Left ventricle myocardium inferior (tissue), 1 donor: ENCODE data around the gene CALR3. TPM values are rescaled to one million over a fixed set of nuclear protein-coding genes. Genes with fewer than 3 reads are reported as not detected.

Experiments
- DNase-seq: peaks from one replicate; pipeline ENCODE4 v3.0.0-alpha.2; 2020
- H3K27ac ChIP-seq: fragments of 200-600 bp; replicated peaks from 2 replicates; pipeline ENCODE4 v1.8.0; 2021
- H3K27me3 ChIP-seq: fragments of 200-600 bp; 2 replicates; pipeline ENCODE4 v1.8.0; 2021; ENCODE audit warnings: low read depth
- H3K36me3 ChIP-seq: fragments of 200-600 bp; 2 replicates; pipeline ENCODE4 v1.8.0; 2021
- H3K4me1 ChIP-seq: fragments of 200-600 bp; 2 replicates; pipeline ENCODE4 v1.8.0; 2021
- H3K4me3 ChIP-seq: fragments of 200-600 bp; 2 replicates; pipeline ENCODE4 v1.8.0; 2021; ENCODE audit warnings: mild to moderate bottlenecking, moderate library complexity
- H3K9me3 ChIP-seq: fragments of 200-600 bp; replicated peaks from 2 replicates; pipeline ENCODE4 v1.8.0; 2021
- CTCF ChIP-seq: fragments of 200-600 bp; IDR thresholded peaks from 2 replicates; pipeline ENCODE4 v1.8.0; 2021; ENCODE audit warnings: antibody characterized with exemption, mild to moderate bottlenecking, borderline replicate concordance
- intact Hi-C: fragments of 100-400 bp; cut with micrococcal nuclease; formaldehyde crosslinking; loops from one replicate; pipeline ENCODE4 v1.11.0; 2022
- total RNA-seq: library from RNA; stranded (reverse); fragmentation: NEBNext Ultra II Directional; extraction: Animal tissue kit (Norgen Biotek cat#: 25700); gene quantifications from one replicate; pipeline ENCODE4 v1.2.1, GENCODE V29; 2021
- donor health status: DM: no; HTN: yes; CAD: no; lungs with severe emphysema.

The CALR3 gene
- total RNA-seq, 1 donor from 2014 or later: not detected

- DNase-seq: no peak
- Histone ChIP-seq H3K36me3 (peaks cover 98% of the 10 kb centered on the region), H3K4me1 (peaks cover 2% of the 10 kb centered on the region), H3K4me3 (no peak overlapping the region), H3K9me3 (no peaks in the 10 kb centered on the region), H3K27me3 (no peaks in the 10 kb centered on the region), H3K27ac (no peak overlapping the region)
- TF ChIP-seq CTCF: no peak
- intact Hi-C loops: no loop called here
Observed at GRCh38 chr19:16532440-16533234, 36.7 kb upstream of the CALR3 start.

GRCh38 chr19:16531380-16531669 lies 35.4 kb upstream of the CALR3 start:
- Histone ChIP-seq H3K9me3 (no peaks in the 10 kb centered on the region), H3K27ac (no peak overlapping the region), H3K4me3 (no peak overlapping the region), H3K4me1 (peaks cover 4% of the 10 kb centered on the region), H3K36me3 (peaks cover 99% of the 10 kb centered on the region), H3K27me3 (no peaks in the 10 kb centered on the region)
- intact Hi-C loops: no loop called here
- TF ChIP-seq CTCF: no peak
- DNase-seq: no peak

GRCh38 chr19:16530540-16531379 lies 34.8 kb upstream of the CALR3 start:
- Histone ChIP-seq H3K27me3 (no peaks in the 10 kb centered on the region), H3K4me3 (no peak overlapping the region), H3K27ac (no peak overlapping the region), H3K36me3 (peaks cover 100% of the 10 kb centered on the region), H3K9me3 (no peaks in the 10 kb centered on the region), H3K4me1 (peaks cover 4% of the 10 kb centered on the region)
- DNase-seq: no peak
- TF ChIP-seq CTCF: no peak
- intact Hi-C loops: no loop called here

GRCh38 chr19:16529466-16530144 lies 33.6 kb upstream of the CALR3 start:
- no peak for DNase-seq
- H3K36me3 ChIP-seq: peaks cover 100% of the 10 kb centered on the region

More at GRCh38 chr19:16529466-16530144, 33.6 kb upstream of the CALR3 start:
- TF ChIP-seq CTCF: no peak
- H3K4me3 ChIP-seq: no peak overlapping the region
- intact Hi-C loops: no loop called here
- H3K27me3 ChIP-seq: no peaks in the 10 kb centered on the region
- H3K9me3 ChIP-seq: no peaks in the 10 kb centered on the region
- peaks cover 4% of the 10 kb centered on the region for H3K4me1 ChIP-seq
- no peak overlapping the region for H3K27ac ChIP-seq
